AG09319 (cell line): Measurements from ENCODE around the gene TMEM178A.
A peak's percentile ranks its signal among the peaks of the same experiment; 100 is the strongest.

Experiments
- DNase-seq: peaks from one replicate; pipeline ENCODE4 v3.0.0-alpha.2; 2010; ENCODE audit warnings: low read depth; ENCODE audit errors: extremely low read depth
- CTCF ChIP-seq: IDR thresholded peaks from 2 replicates; pipeline ENCODE4 v1.5.1; 2011; ENCODE audit warnings: low read depth, mild to moderate bottlenecking, inconsistent platforms, low read length, moderate library complexity

Gene TMEM178A

GRCh38 chr2:39730685-39731302 lies 65.1 kb downstream of the TMEM178A start:
- TF ChIP-seq CTCF, result peak; percentile 49
- DNase-seq, result no peak

GRCh38 chr2:39731546-39731945 lies 65.8 kb downstream of the TMEM178A start:
- TF ChIP-seq CTCF, result no peak
- no peak for DNase-seq

GRCh38 chr2:39732482-39732881 lies 66.8 kb downstream of the TMEM178A start:
- TF ChIP-seq CTCF, result no peak
- no peak for DNase-seq

DNA sequence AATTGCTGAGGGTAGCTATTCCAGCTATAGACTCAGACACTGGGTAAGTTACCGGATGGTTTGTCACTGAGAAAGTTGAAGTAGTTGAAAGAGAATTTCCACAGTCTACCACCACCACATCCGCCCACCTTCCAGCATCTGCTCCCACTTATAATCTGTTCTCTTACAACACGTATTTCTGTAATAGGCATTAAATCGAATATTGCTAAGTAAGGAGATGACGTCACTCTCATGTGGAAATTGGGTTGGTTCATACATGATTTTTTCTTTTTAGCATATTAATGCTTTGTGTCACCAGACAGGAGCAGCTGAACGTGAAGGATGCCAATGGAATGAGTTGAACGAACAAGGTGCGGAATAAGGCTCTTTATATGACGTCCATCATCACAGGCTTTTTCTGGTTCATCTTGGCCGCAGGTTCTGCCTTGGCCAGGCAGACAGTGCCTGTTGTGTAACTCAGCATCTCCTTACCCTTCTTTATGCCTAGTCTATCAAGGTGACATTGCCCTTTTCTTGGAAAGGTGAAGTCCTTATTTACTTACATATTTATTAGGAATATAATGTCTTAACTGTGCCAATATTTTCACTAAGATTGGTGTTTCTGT lies 67.5 kb downstream of the TMEM178A start:
- no peak for DNase-seq
- TF ChIP-seq CTCF, result no peak

- no peak for DNase-seq
- TF ChIP-seq CTCF, result no peak
Observed at GRCh38 chr2:39734445-39734844, 68.7 kb downstream of the TMEM178A start.

- no peak for TF ChIP-seq CTCF
- no peak for DNase-seq
Observed at GRCh38 chr2:39735648-39736047, 69.9 kb downstream of the TMEM178A start.

DNA sequence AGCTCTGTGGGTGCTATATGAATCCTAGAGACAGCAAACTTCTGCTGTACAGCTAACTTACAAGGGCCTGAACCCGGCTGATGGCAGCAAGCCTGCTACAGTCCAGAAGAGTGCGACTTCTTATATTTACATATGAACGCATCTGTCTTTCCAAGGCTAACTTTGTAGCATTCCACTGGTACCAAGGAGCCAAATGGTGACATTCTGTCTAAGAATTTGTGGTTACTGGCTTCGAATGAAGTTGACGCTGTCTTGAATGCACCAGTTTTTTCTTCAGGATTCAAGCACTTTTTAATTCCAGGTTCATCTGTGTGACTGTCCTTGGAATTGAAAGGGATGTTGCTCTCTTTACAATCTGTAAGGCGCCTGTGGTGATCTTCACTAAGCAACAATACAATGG lies 70.9 kb downstream of the TMEM178A start:
- DNase-seq, result peak; percentile 24
- TF ChIP-seq CTCF, result no peak
